Stimulated activated CD8-positive, alpha-beta memory T cell treated with anti-CD3 and anti-CD28 coated beads, Interleukin-2, amount 100 ng/mL, for 48 hours (primary cell): Measurements from ENCODE around the gene DOCK8.
"Not testable (repeated sequence)": the region's sequence is repeated elsewhere in the genome, so short reads cannot be mapped to it uniquely, and the experiment has no call there.

Experiments used
- DNase-seq, 2 donors: peaks; one replicate each; pipeline ENCODE4 v3.0.0-alpha.2; 2020; ENCODE audit warnings: low read depth in 2 of 2

Gene DOCK8

DNA sequence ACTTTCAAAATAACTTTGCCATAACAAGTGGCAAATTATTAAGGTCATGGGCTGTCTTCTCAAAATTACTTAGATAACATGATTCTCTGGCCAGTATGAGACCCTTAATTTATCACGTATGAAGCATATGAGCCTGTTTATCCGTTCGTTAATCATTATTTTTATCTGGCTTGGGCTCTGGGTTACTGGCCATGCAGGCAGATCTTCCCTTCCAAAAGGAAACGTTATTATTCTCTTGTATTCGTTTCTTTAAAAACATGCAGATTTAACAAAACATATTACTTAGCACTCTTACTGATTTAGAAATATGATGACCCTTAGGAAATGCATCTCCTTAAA is 148.6 kb downstream of the DOCK8 start:
- DNase-seq = no peak

GRCh38 chr9:365436-365835 is 150.8 kb downstream of the DOCK8 start:
- DNase-seq = no peak

DNA sequence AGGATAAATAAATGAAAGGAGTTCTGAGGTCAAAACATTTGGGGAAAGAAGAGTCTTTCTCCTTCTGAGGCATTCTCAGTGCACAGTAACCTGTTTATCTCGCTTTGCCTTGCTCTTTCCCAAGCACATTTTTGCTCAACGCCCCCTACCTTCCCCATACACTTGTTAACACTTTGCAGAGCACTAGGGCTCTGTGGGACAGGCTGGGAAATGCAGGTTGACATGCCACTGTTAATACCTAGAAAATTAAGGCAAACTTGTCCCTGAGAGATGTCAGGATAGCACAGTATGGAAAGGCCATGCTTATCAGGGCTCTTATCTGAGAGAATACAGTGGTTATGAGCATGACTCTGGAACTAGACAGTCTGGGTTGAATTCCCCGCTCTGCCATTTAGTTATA is 152.0 kb downstream of the DOCK8 start:
- no peak for DNase-seq

GRCh38 chr9:370086-370485 is 155.4 kb downstream of the DOCK8 start:
- no peak for DNase-seq

DNA sequence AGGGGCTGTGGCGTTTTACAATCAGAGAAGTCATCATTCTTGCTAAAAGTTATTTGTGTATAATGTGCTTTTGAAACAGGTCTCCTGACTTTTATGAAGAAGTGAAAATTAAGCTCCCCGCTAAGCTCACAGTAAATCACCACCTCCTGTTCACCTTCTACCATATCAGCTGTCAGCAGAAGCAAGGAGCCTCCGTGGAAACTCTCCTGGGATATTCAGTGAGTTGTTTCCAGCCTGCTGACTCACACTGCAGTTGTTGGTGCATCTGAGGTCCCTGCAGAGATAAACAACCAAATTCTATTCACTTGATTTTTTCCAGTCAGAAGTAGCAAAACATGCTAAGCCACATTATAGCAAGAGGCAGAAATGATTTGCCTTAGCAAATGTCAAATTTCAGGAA is 156.7 kb downstream of the DOCK8 start:
- no peak for DNase-seq

- no peak for DNase-seq
Observed at GRCh38 chr9:372128-372527, 157.5 kb downstream of the DOCK8 start.

- DNase-seq = no peak
Observed at GRCh38 chr9:373759-374206, 159.1 kb downstream of the DOCK8 start.

GRCh38 chr9:374736-375135 is 160.1 kb downstream of the DOCK8 start:
- no peak for DNase-seq

DNA sequence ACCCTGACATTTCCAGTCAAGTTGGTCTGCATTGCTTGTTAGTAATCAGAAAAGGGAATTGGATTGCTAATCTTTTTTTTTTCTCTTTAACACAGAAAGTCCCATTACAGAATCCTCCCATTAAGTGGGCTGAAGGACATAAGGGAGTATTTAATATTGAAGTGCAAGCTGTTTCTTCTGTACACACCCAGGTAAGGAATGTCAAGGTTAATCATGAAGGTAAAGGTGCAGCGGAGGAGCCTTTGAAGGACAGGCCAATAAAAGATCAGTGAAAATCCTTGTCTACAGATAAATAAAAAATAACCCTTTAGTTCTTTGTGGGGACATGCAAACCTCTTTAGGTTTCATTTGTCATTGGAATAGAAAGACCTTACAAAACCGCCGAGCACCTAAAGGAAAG is 161.4 kb downstream of the DOCK8 start:
- DNase-seq = no peak

- DNase-seq = no peak
Observed at GRCh38 chr9:378263-378662, 163.6 kb downstream of the DOCK8 start.

GRCh38 chr9:382383-382782 is 167.7 kb downstream of the DOCK8 start:
- DNase-seq = no peak

DNA sequence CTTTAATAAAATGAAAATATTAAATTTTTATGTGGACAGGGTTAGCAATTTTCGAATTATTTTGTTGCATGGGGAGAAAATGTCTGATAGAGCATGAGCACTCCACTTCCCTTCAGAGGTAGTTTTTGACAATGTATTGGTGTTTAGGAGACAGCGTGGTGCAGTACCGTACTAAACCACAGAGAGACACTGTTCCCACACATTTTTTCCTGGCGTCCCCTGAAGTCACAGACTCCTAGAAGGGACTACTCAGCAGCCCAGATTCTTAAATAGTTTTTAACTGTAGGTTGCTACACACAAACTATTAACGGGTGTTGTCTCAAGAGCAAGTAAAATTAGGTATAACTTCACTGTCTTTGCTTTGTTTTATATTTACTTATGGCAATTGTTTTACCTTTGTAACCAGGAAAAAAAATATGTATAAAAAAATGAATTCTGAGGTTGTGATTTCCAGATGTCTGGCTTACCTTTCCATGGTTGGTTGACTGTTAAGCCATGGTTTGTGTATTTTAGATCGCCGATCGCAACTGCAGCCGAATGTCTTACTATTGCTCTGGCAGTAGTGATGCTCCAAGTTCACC is 171.2 kb downstream of the DOCK8 start:
- no peak for DNase-seq

- DNase-seq = no peak
Observed at GRCh38 chr9:389159-389558, 174.5 kb downstream of the DOCK8 start.

- no peak for DNase-seq
Observed at GRCh38 chr9:389758-390157, 175.1 kb downstream of the DOCK8 start.

DNA sequence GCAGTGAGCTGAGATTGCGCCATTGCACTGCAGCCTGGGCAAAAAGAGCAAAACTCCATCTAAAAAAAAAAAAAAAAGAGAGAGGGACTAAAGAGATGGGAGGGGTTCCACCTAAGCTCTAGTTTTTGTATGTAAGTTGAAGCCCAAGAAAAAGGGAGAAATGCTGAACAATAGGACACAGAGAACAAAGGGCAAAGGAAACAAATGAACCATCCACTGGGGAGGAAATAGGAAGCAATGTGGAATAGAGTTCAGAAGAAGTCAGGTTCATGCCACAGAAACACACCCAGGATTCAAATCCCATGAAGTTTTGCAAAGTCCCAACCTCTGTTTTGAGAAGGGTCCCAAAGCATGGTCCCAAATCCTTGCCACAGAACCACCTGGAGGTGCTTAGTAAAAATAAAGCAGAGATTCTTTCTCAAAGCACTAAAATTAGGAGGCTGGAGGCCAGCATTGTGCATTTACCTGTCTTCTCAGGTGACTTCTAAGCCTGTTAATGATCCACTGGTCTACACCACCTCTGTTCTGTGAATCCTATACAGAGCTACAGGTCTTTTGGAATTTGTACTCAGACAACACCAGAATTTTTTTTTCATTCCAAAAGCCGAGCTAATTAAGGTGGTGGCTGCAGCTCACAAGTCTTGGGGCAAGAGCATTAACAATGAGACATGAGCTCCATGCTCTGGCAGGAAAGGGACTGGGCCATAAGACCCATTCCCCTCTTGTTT is 177.6 kb downstream of the DOCK8 start:
- no peak for DNase-seq

DNA sequence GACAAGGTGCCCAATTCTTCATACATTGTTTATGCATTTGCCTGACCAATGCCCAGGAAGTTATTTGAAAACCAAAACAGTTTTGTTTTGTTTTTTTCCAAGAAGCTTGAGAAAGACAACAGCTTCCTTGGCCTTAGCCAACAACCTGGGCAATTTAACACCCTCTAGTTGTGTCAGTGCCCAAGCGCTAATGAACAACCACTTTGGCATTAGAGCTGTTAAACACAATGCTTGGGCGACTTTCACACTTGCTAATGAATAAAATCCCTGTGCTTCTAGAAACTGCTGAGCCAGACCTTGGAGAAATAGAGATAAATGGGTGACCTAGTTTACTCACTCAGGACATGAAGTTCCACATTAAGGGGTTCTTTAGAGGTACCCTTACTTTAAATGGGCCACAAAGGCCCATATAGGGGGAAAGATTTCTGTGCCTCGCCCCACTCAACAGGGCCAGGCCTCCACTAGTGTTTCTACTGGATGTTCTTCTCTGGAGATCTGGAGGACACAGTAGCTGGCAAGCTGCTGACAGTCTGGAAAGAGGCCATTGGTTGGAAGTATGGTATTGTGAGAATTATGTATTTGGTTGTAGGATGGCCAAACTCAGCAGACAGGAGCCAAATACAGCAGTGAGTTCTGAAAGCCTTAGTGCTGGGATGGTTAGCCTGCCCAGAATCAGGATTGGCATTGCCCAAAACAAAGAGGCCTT is 179.8 kb downstream of the DOCK8 start:
- no peak for DNase-seq

DNA sequence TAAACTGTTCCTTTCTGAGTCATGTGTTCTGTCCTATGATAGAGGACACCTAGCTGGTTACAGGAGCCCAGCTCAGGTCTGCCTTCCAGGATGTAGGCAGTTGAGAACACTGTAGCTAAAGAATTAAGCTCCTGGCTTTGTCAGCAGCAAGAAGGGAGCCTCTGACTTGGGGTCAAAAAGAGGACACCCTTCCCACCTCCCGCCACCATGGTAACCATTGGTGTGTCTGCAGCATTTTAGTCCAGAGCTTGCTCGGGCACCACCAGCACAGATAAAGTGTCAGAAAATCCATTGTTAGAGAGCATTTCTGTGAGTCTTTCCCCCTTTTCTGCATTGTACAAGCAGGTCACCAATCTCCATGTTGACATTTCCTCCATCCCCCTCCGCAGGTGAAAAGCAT is 181.7 kb downstream of the DOCK8 start:
- DNase-seq = no peak

DNA sequence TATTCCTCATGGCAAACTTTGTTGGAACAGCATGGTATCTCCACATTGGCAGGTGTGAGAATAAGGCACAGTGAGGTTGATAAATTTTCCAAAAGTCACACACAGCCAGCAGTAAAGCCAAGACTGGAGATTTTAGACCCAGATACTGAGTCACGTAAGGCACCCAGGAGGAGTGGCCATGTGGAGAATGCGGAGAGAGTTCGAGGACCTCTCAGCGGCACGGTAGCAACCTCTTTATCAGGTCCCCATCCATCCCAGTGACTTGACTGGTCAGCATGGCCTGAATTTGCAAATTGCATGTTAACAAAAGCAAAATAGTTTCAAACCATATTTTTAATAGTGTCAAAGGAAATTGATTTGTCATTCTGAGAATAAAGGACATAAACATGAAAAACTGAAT is 183.4 kb downstream of the DOCK8 start:
- no peak for DNase-seq

GRCh38 chr9:401223-401622 is 186.6 kb downstream of the DOCK8 start:
- no peak for DNase-seq

- DNase-seq = no peak
Observed at GRCh38 chr9:404234-404633, 189.6 kb downstream of the DOCK8 start.

DNA sequence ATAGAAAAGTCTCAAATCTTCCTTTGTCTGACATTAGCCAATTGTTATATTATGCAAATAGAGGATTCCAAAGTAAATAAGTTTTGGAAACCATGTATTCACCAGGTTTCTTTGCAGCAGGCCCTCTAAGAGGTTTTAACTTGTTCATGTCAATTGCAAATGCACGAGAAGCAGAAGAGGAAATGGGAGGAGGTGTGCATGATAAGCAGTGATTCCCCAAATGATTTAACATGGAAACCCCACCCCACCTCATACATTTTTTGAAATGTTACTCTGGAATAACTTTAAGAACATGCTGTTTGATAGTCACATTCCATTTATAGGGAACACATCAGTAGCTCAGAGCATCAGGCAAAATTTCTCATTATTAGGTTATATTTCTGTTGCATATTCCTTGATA is 190.7 kb downstream of the DOCK8 start:
- DNase-seq = no peak

DNA sequence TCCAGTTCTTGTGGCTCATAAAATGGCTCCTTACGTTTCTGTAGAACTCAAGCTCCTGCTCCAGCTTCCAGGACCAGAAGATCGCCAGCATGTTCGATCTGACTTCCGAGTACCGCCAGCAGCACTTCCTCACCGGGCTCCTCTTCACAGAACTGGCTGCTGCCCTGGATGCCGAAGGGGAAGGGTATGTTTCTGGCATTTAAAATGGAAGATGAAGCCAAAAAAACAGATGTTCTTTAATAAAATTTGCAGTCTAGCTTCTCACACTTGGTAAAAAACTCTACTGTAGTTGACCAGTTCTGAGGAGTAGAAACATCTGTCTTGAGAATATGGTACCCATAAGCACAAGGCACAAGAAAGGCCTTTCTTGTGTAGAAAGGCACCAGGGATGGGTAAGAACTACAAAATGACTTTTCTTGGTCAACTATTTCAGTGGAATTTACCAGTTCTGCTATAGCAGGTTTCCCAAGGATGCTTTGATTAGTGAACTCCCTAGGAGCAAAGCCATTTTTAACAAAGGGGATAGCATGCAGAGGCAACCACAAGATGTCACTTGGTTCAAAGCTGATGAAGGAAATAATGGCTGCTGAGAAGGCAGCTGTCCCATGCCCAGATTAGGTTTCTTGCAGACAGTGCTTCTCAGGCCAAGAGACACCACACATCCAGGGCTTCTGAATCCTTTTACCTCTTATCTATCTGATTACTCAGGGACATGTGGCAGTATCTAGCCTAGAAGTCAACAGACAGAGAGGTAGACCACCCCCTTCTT is 192.4 kb downstream of the DOCK8 start:
- DNase-seq = no peak

DNA sequence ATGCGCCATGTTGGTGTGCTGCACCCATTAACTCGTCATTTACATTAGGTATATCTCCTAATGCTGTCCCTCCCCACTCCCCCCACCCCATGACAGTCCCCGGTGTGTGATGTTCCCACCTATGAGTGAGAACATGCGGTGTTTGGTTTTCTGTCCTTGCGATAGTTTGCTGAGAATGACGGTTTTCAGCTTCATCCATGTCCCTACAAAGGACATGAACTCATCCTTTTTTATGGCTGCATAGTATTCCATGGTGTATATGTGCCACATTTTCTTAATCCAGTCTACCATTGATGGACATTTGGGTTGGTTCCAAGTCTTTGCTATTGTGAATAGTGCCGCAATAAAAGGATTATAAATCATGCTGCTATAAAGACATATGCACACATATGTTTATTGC is 195.0 kb downstream of the DOCK8 start:
- not testable (repeated sequence) for DNase-seq
